ENCODE measurements around the gene TMEM132D. TPM values are rescaled to one million over a fixed set of nuclear protein-coding genes. Genes with fewer than 3 reads are reported as not detected.

The TMEM132D gene
- total RNA-seq, 2 donors from 2014 or later, result not detected

GRCh38 chr12:129127211-129127610 lies 776.6 kb downstream of the TMEM132D start:
- peaks cover 0 to 3% of the 10 kb centered on the region in 2 donors for H3K36me3 Mint-ChIP-seq (ENCODE audit: insufficient read depth in 2 of 2)
- ATAC-seq (replicated peaks in 1 of 2), result no peak
- H3K9me3 Mint-ChIP-seq, result peaks cover 7 to 11% of the 10 kb centered on the region in 2 donors
- H3K4me1 Mint-ChIP-seq (ENCODE audit: low read depth), result no peaks in the 10 kb centered on the region
- no peak overlapping the region for H3K27ac Mint-ChIP-seq
- DNase-seq, result no peak
- no peaks in the 10 kb centered on the region for H3K27me3 Mint-ChIP-seq (ENCODE audit: low read depth)
- no peak overlapping the region for H3K4me3 Mint-ChIP-seq

GRCh38 chr12:129119537-129119936 lies 784.3 kb downstream of the TMEM132D start:
- no peak overlapping the region for H3K4me3 Mint-ChIP-seq
- no peaks in the 10 kb centered on the region for H3K27me3 Mint-ChIP-seq (ENCODE audit: low read depth)
- no peak overlapping the region for H3K27ac Mint-ChIP-seq
- no peaks in the 10 kb centered on the region for H3K4me1 Mint-ChIP-seq (ENCODE audit: low read depth)
- no peaks in the 10 kb centered on the region for H3K36me3 Mint-ChIP-seq (ENCODE audit: insufficient read depth in 2 of 2)
- DNase-seq (no peak), ATAC-seq (replicated peaks in 1 of 2) (no peak)
- H3K9me3 Mint-ChIP-seq, result peaks cover 3 to 8% of the 10 kb centered on the region in 2 donors

GRCh38 chr12:129115558-129115957 lies 788.3 kb downstream of the TMEM132D start:
- DNase-seq (no peak), ATAC-seq (replicated peaks in 1 of 2) (no peak)
- H3K9me3 Mint-ChIP-seq, result peaks cover 4 to 10% of the 10 kb centered on the region in 2 donors
- H3K36me3 Mint-ChIP-seq (ENCODE audit: insufficient read depth in 2 of 2), result no peaks in the 10 kb centered on the region
- H3K4me3 Mint-ChIP-seq, result no peak overlapping the region
- H3K27ac Mint-ChIP-seq, result no peak overlapping the region
- no peaks in the 10 kb centered on the region for H3K4me1 Mint-ChIP-seq (ENCODE audit: low read depth)
- H3K27me3 Mint-ChIP-seq (ENCODE audit: low read depth), result no peaks in the 10 kb centered on the region

GRCh38 chr12:129110575-129110974 lies 793.2 kb downstream of the TMEM132D start:
- DNase-seq, result no peak
- Mint-ChIP-seq H3K27me3 (ENCODE audit: low read depth) (no peaks in the 10 kb centered on the region), H3K9me3 (peaks cover 3 to 13% of the 10 kb centered on the region in 2 donors), H3K4me3 (no peak overlapping the region), H3K27ac (no peak overlapping the region), H3K4me1 (ENCODE audit: low read depth) (no peaks in the 10 kb centered on the region), H3K36me3 (ENCODE audit: insufficient read depth in 2 of 2) (no peaks in the 10 kb centered on the region)
- ATAC-seq (replicated peaks in 1 of 2), result no peak

DNA sequence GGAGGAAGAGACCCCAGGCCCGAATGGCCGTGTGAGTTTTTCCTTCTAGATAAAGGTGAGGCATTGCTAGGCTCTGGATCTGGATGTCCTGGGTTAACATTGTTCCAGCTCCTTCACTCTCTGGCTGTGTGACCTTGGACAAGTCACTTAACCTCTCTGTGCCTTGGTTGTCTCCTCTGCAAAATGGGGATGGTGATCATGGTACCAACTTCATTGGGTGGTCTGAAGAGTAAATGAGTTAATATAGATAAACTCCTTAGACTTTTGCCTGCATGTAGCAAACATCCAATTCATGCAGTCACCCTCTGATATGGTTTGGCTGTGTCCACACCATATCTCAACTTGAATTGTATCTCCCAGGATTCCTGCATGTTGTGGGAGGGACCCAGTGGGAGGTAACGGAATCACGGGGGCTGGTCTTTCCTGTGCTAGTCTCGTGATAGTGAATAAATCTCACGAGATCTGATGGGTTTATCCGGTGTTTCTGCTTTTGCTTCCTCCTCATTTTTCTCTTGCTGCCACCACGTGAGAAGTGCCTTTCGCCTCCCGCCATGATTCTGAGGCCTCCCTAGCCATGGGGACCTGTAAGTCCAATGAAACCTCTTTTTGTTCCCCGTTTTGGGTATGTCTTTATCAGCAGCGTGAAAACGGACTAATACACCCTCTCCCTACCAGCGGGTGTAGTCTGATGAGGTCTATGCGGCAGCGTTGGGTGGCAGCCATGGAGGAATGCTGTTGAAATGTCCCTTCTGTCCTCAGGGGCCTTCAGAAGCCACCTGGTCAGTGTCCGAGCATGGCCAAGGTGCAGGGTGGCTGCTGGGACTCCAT lies 794.4 kb downstream of the TMEM132D start:
- Mint-ChIP-seq H3K4me1 (ENCODE audit: low read depth) (no peaks in the 10 kb centered on the region), H3K36me3 (ENCODE audit: insufficient read depth in 2 of 2) (no peaks in the 10 kb centered on the region), H3K9me3 (peaks cover 3 to 7% of the 10 kb centered on the region in 2 donors), H3K27ac (no peak overlapping the region), H3K27me3 (ENCODE audit: low read depth) (no peaks in the 10 kb centered on the region), H3K4me3 (no peak overlapping the region)
- DNase-seq (no peak), ATAC-seq (replicated peaks in 1 of 2) (no peak)

DNA sequence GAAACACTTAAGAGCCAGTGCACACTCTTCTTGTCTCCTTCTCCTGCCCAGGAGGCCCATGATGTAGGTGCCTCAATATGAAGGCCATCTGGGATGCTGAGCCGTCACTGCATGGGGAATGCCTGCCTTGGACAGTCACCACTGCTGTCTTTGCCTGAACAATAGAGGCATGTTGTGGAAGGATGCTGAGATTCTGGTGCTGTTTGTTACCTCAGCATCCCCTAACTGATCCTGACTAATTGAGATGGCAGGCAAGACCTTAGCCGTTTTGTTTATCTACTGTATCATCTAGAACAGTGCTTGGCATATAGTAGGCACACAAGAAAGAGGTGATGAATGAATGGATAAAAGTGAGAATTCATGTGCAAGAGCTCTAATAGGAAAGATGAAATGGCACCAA lies 797.1 kb downstream of the TMEM132D start:
- ATAC-seq (replicated peaks in 1 of 2) (no peak), DNase-seq (no peak)
- no peaks in the 10 kb centered on the region for H3K27me3 Mint-ChIP-seq (ENCODE audit: low read depth)
- no peaks in the 10 kb centered on the region for H3K4me1 Mint-ChIP-seq (ENCODE audit: low read depth)
- peaks cover 5 to 6% of the 10 kb centered on the region in 2 donors for H3K9me3 Mint-ChIP-seq
- no peak overlapping the region for H3K4me3 Mint-ChIP-seq
- peaks cover 0 to 2% of the 10 kb centered on the region in 2 donors for H3K36me3 Mint-ChIP-seq (ENCODE audit: insufficient read depth in 2 of 2)
- H3K27ac Mint-ChIP-seq, result no peak overlapping the region

DNA sequence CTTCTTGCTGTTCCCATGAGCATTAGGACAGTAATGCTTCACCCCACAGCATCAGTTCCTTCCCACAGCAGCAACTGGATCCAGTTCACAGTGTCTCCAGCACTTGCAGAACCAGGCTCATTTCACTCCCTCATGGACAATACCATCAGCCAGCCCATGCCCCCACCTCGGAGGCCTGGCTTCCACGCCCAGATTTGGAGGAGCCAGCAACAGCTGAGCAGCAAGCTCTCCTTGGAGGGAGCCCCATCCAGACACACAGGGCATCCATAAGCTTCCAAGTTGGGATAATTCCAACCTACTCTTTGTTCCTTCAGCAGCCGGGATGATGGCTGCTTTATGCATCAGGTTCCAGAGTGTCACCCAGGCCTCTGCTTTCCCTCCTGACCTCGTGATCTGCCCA lies 800.6 kb downstream of the TMEM132D start:
- peaks cover 2% of the 10 kb centered on the region in 2 donors for H3K9me3 Mint-ChIP-seq
- H3K27me3 Mint-ChIP-seq (ENCODE audit: low read depth), result no peaks in the 10 kb centered on the region
- no peak overlapping the region for H3K4me3 Mint-ChIP-seq
- peaks cover 0 to 2% of the 10 kb centered on the region in 2 donors for H3K36me3 Mint-ChIP-seq (ENCODE audit: insufficient read depth in 2 of 2)
- ATAC-seq (replicated peaks in 1 of 2), result no peak
- H3K27ac Mint-ChIP-seq, result no peak overlapping the region
- no peak for DNase-seq
- no peaks in the 10 kb centered on the region for H3K4me1 Mint-ChIP-seq (ENCODE audit: low read depth)

- H3K27me3 Mint-ChIP-seq (ENCODE audit: low read depth), result no peaks in the 10 kb centered on the region
- H3K27ac Mint-ChIP-seq, result no peak overlapping the region
- peaks cover 2% of the 10 kb centered on the region in 2 donors for H3K9me3 Mint-ChIP-seq
- H3K4me1 Mint-ChIP-seq (ENCODE audit: low read depth), result no peaks in the 10 kb centered on the region
- ATAC-seq (replicated peaks in 1 of 2) (no peak), DNase-seq (no peak)
- H3K4me3 Mint-ChIP-seq, result no peak overlapping the region
- peaks cover 0 to 2% of the 10 kb centered on the region in 2 donors for H3K36me3 Mint-ChIP-seq (ENCODE audit: insufficient read depth in 2 of 2)
Measured at GRCh38 chr12:129102233-129102632, 801.6 kb downstream of the TMEM132D start.

GRCh38 chr12:129101816-129102215 lies 802.0 kb downstream of the TMEM132D start:
- no peak overlapping the region for H3K4me3 Mint-ChIP-seq
- peaks cover 0 to 2% of the 10 kb centered on the region in 2 donors for H3K36me3 Mint-ChIP-seq (ENCODE audit: insufficient read depth in 2 of 2)
- no peaks in the 10 kb centered on the region for H3K4me1 Mint-ChIP-seq (ENCODE audit: low read depth)
- DNase-seq (no peak), ATAC-seq (replicated peaks in 1 of 2) (no peak)
- no peaks in the 10 kb centered on the region for H3K27me3 Mint-ChIP-seq (ENCODE audit: low read depth)
- no peak overlapping the region for H3K27ac Mint-ChIP-seq
- H3K9me3 Mint-ChIP-seq, result peaks cover 1 to 2% of the 10 kb centered on the region in 2 donors

DNA sequence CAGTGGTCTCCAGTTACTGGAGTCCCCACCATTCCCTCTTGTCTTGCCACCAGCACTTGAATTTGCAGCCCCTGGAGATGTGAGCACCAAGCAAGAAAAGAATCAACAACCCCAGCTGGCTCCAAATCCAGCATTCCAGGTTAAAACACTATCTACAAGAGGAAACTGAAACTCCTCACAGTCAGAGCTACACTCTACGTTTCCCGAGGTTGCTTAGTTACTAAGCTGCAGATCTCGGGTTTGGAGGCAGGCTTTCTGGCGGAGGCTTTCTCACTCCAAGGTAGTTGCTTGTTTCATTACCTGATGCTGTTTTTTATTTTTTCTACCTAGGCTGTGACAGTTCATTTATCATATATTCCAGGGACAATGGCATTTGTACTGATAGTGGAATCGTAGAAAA lies 802.4 kb downstream of the TMEM132D start:
- peaks cover 1 to 2% of the 10 kb centered on the region in 2 donors for H3K9me3 Mint-ChIP-seq

DNA sequence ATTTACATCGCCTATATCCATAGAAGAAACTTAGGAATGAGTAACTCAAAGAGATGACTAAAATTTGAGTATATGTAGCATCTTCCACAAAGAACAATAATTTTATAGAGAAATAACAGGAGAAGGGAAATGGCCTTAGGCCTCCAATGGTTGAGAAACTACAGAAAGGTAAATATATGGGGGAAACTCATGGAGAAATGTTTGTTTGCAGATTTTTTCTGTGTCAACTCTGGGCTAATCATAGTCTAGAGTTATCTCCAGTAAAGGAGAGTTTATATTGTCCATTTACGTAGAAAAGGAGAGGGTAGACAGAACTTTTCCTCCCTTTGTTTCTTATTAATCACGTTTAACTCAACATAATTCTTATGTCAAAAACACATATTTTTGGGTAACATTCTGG lies 806.4 kb downstream of the TMEM132D start:
- no peak for ATAC-seq (replicated peaks in 1 of 2)
- no peaks in the 10 kb centered on the region for H3K36me3 Mint-ChIP-seq (ENCODE audit: insufficient read depth in 2 of 2)
- no peak overlapping the region for H3K4me3 Mint-ChIP-seq
- no peaks in the 10 kb centered on the region for H3K4me1 Mint-ChIP-seq (ENCODE audit: low read depth)
- H3K27me3 Mint-ChIP-seq (ENCODE audit: low read depth), result no peaks in the 10 kb centered on the region
- no peak overlapping the region for H3K27ac Mint-ChIP-seq
- H3K9me3 Mint-ChIP-seq, result peaks cover 1 to 2% of the 10 kb centered on the region in 2 donors
- DNase-seq, result no peak

More for the DNA sequence above, 802.4 kb downstream of the TMEM132D start:
- DNase-seq (no peak), ATAC-seq (replicated peaks in 1 of 2) (no peak)
- H3K27ac Mint-ChIP-seq, result no peak overlapping the region
- H3K36me3 Mint-ChIP-seq (ENCODE audit: insufficient read depth in 2 of 2), result peaks cover 0 to 2% of the 10 kb centered on the region in 2 donors
- no peak overlapping the region for H3K4me3 Mint-ChIP-seq
- H3K4me1 Mint-ChIP-seq (ENCODE audit: low read depth), result no peaks in the 10 kb centered on the region
- no peaks in the 10 kb centered on the region for H3K27me3 Mint-ChIP-seq (ENCODE audit: low read depth)

GRCh38 chr12:129096968-129097367 lies 806.9 kb downstream of the TMEM132D start:
- H3K36me3 Mint-ChIP-seq (ENCODE audit: insufficient read depth in 2 of 2), result no peaks in the 10 kb centered on the region
- H3K27me3 Mint-ChIP-seq (ENCODE audit: low read depth), result no peaks in the 10 kb centered on the region

DNA sequence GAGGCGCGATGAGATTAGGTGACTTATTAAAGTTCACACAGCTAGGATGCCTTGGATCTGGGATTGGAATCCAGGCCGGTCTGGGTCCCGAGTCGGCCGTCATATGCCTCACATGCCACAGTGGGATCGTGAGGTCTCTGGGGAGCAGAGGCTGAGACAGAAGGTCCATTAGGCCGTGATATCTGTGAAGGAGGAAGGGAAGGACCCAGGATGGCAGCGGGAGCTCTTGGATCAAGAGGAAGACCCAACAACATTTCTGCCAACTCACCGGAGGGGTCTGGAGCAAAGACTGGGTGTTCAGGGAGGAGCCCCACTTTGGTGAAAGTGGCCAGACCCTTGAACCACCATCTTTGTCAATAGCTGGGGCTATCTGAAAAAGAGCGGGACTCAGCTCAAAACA lies 807.6 kb downstream of the TMEM132D start:
- H3K27ac Mint-ChIP-seq, result no peak overlapping the region

More at GRCh38 chr12:129096968-129097367, 806.9 kb downstream of the TMEM132D start:
- Mint-ChIP-seq H3K27ac (no peak overlapping the region), H3K9me3 (peaks cover 0 to 2% of the 10 kb centered on the region in 2 donors), H3K4me1 (ENCODE audit: low read depth) (no peaks in the 10 kb centered on the region), H3K4me3 (no peak overlapping the region)
- no peak for ATAC-seq (replicated peaks in 1 of 2)
- DNase-seq, result no peak

DNA sequence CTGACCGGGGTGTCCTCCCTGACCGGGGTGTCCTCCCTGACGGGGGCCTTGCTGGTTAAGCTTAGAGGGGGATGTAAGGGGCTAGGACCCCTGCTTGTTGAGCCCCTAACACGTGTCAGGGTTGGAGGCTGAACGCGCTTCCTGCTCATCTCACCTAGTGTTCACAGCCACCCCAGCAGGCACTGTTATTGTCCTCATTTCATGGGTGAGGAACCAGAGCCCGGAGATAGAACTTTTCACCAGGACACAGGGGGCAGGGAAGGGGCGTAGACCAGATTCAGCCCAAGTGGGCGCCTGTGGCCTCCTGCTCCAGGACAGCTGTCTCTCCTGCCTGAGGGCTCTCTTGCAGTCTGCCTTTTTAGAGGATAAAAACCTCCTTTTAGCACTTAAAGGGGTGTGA lies 814.2 kb downstream of the TMEM132D start:
- no peak for ATAC-seq (replicated peaks in 1 of 2)
- H3K9me3 Mint-ChIP-seq, result peaks cover 2 to 5% of the 10 kb centered on the region in 2 donors
- H3K36me3 Mint-ChIP-seq (ENCODE audit: insufficient read depth in 2 of 2), result peaks cover 2% of the 10 kb centered on the region in 2 donors
- H3K27me3 Mint-ChIP-seq (ENCODE audit: low read depth), result no peaks in the 10 kb centered on the region
- H3K4me3 Mint-ChIP-seq, result no peak overlapping the region
- no peaks in the 10 kb centered on the region for H3K4me1 Mint-ChIP-seq (ENCODE audit: low read depth)
- H3K27ac Mint-ChIP-seq, result no peak overlapping the region
- no peak for DNase-seq

More for the DNA sequence above, 807.6 kb downstream of the TMEM132D start:
- no peak overlapping the region for H3K4me3 Mint-ChIP-seq
- no peaks in the 10 kb centered on the region for H3K4me1 Mint-ChIP-seq (ENCODE audit: low read depth)
- no peaks in the 10 kb centered on the region for H3K36me3 Mint-ChIP-seq (ENCODE audit: insufficient read depth in 2 of 2)
- no peaks in the 10 kb centered on the region for H3K27me3 Mint-ChIP-seq (ENCODE audit: low read depth)
- H3K9me3 Mint-ChIP-seq, result peaks cover 0 to 2% of the 10 kb centered on the region in 2 donors
- ATAC-seq (replicated peaks in 1 of 2), result no peak
- no peak for DNase-seq

All from activated T-cell treated with anti-CD3 and anti-CD28 coated beads, Interleukin-2, amount 50 U/mL, for 72 hours (primary cell).